DND-41 (cell line): Measurements from ENCODE around the gene SRP14.

Experiments
- EZH2 ChIP-seq: IDR thresholded peaks from 3 replicates; pipeline ENCODE4 v1.6.1; 2012; ENCODE audit warnings: borderline replicate concordance, low read depth, mild to moderate bottlenecking, moderate library complexity, low read length, inconsistent platforms; ENCODE audit not compliant: severe bottlenecking
- TF ChIP-seq, protein P1 (sequence below): IDR thresholded peaks from 2 replicates; pipeline ENCODE4 v1.5.1; 2012; ENCODE audit warnings: borderline replicate concordance, low read length, moderate library complexity, mild to moderate bottlenecking; ENCODE audit not compliant: poor library complexity, severe bottlenecking; ENCODE audit errors: extremely low read depth

DNA sequence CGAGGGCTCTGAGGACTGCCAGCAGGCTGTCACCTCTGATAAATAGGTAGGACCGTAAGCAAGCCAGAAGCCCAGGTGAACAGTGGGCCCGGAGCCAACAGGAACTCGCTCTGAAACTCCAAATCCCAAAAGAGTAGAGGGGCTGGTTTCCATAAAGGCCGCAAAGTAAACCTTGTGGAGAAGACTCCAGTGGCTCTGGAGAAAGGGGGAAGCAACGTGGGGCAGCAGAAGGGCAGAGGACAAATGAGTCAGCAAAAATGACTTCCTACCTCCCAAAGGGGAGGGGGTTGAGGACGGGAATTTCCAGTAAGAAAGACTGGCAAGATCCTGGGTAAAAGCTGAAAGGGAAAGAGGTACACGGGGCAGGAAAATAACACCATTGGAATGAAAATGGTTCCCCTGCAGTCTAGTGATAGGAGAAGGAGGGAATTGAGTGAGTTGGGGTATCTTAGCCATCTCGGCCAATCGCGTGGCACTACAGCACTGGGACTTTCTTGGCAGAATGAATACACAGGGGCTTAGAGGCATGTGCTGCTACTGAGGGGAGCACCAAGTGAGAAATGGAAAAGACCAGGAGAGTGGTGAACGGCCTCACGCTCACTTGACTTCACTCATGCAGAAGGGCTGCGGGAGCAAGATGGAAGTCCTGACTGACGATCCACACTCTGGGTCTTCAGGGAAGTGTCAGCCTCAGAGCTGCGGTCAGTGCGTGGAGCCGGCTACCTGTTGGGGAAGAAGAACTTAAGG, 36.5 kb upstream of the SRP14 start:
- TF ChIP-seq, protein P1, sequence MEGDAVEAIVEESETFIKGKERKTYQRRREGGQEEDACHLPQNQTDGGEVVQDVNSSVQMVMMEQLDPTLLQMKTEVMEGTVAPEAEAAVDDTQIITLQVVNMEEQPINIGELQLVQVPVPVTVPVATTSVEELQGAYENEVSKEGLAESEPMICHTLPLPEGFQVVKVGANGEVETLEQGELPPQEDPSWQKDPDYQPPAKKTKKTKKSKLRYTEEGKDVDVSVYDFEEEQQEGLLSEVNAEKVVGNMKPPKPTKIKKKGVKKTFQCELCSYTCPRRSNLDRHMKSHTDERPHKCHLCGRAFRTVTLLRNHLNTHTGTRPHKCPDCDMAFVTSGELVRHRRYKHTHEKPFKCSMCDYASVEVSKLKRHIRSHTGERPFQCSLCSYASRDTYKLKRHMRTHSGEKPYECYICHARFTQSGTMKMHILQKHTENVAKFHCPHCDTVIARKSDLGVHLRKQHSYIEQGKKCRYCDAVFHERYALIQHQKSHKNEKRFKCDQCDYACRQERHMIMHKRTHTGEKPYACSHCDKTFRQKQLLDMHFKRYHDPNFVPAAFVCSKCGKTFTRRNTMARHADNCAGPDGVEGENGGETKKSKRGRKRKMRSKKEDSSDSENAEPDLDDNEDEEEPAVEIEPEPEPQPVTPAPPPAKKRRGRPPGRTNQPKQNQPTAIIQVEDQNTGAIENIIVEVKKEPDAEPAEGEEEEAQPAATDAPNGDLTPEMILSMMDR: no peak
- no peak for TF ChIP-seq EZH2
